Choroid plexus epithelial cell (primary cell): ENCODE measurements around the gene AKAP13.

Source experiments
- DNase-seq: peaks from one replicate; pipeline ENCODE4 v3.0.0-alpha.2; 2010; ENCODE audit warnings: low read depth
- H3K4me3 ChIP-seq: 2 replicates; pipeline ENCODE4 v1.5.1; 2011; ENCODE audit warnings: low read depth, mild to moderate bottlenecking, control low read depth, low read length, moderate library complexity
- TF ChIP-seq, protein P1 (sequence below): conservative IDR thresholded peaks from 2 replicates; pipeline ENCODE4 v1.5.1; 2011; ENCODE audit warnings: low read depth, mild to moderate bottlenecking, control low read depth, inconsistent platforms, low read length, moderate library complexity

AKAP13 gene

DNA sequence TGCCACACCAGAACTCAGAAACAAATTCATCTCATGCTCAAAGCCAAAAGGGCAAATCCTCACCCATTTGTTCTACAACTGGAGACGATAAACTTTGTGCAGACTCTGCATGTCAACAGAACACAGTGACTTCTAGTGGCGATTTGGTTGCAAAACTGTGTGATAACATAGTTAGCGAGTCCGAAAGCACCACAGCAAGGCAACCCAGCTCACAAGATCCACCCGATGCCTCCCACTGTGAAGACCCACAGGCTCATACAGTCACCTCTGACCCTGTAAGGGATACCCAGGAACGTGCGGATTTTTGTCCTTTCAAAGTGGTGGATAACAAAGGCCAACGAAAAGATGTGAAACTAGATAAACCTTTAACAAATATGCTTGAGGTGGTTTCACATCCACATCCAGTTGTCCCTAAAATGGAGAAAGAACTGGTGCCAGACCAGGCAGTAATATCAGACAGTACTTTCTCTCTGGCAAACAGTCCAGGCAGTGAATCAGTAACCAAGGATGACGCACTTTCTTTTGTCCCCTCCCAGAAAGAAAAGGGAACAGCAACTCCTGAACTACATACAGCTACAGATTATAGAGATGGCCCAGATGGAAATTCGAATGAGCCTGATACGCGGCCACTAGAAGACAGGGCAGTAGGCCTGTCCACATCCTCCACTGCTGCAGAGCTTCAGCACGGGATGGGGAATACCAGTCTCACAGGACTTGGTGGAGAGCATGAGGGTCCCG, 199.7 kb downstream of the AKAP13 start:
- peak; percentile 46 for DNase-seq
- no peak overlapping the region for H3K4me3 ChIP-seq
- TF ChIP-seq, protein P1, sequence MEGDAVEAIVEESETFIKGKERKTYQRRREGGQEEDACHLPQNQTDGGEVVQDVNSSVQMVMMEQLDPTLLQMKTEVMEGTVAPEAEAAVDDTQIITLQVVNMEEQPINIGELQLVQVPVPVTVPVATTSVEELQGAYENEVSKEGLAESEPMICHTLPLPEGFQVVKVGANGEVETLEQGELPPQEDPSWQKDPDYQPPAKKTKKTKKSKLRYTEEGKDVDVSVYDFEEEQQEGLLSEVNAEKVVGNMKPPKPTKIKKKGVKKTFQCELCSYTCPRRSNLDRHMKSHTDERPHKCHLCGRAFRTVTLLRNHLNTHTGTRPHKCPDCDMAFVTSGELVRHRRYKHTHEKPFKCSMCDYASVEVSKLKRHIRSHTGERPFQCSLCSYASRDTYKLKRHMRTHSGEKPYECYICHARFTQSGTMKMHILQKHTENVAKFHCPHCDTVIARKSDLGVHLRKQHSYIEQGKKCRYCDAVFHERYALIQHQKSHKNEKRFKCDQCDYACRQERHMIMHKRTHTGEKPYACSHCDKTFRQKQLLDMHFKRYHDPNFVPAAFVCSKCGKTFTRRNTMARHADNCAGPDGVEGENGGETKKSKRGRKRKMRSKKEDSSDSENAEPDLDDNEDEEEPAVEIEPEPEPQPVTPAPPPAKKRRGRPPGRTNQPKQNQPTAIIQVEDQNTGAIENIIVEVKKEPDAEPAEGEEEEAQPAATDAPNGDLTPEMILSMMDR = peak; percentile 34

DNA sequence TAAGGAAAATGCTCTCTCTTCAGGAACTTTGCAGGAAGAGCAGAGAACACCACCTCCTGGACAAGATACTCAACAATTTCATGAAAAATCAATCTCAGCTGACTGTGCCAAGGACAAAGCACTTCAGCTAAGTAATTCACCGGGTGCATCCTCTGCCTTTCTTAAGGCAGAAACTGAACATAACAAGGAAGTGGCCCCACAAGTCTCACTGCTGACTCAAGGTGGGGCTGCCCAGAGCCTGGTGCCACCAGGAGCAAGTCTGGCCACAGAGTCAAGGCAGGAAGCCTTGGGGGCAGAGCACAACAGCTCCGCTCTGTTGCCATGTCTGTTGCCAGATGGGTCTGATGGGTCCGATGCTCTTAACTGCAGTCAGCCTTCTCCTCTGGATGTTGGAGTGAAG, 200.5 kb downstream of the AKAP13 start:
- TF ChIP-seq, protein P1 = no peak
- DNase-seq = peak; percentile 37
- no peak overlapping the region for H3K4me3 ChIP-seq

DNA sequence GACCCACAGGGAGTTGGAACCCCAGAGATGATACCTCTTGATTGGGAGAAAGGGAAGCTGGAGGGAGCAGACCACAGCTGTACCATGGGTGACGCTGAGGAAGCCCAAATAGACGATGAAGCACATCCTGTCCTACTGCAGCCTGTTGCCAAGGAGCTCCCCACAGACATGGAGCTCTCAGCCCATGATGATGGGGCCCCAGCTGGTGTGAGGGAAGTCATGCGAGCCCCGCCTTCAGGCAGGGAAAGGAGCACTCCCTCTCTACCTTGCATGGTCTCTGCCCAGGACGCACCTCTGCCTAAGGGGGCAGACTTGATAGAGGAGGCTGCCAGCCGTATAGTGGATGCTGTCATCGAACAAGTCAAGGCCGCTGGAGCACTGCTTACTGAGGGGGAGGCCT, 201.1 kb downstream of the AKAP13 start:
- TF ChIP-seq, protein P1 = no peak
- no peak overlapping the region for H3K4me3 ChIP-seq
- DNase-seq = no peak

DNA sequence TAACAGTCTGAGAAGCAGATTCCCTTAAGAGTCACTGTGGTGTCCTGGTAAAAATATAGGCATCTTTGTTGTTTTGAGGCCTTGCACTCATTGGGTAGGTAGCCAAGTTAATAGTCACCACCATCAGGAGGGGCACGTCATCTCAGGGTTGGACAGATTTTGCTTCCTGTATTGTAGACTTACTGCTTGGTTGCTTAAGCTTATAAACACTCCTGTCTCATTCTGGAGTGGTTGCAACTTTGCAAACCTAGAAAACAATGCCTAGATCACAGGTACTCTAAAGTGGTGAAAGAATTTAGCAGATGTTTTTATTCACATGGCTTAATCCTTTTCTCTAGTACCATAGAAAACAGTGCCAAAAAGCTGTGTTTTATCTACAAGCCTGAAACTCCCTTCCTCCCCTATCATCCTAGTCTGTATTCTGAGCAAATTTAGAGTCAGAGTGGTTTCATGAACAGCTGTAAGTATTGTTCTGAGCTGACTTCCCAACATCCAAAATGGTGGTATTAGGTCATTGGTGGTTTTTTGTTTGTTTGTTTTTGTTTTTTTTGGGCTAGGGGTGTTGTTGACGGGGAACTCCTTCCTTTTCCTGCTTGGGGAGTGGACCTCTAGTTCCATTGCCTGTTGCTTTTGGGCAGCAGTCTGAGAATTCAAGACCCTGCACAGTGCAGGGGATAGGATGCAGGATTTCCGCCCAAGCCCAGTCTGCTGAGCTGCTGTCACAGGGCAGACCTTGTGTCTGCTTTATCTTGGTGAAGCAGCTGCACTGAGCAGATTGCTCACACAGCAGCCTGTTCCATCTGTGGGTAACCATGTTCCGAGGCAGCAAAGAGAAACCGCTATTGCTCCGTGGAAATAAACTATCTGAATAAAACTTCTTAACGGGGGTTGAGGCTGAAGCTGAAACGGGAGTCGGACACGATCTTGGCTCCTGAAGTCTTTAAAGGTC, 202.0 kb downstream of the AKAP13 start:
- H3K4me3 ChIP-seq = peak overlapping the region; percentile 41
- peak; percentile 78 for DNase-seq
- TF ChIP-seq, protein P1 = no peak

DNA sequence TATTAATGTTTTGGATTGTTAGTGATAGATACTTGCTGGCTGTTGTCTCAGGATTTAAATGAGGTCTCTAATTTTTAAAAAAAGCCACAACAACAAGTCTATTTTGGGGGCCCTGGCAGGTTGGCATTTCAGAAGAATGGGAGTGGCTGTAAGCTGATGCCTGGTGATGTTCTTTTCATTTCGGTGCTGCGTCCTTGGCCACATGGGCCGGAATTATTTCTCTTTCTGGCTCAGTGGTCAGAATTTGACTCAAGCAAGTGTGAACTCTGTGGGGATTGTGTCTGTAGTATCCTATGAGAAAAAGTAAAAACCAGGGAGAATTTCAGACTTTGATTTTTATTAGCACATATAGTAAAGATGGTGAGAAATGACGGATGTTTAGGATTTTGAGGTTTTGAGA, 203.0 kb downstream of the AKAP13 start:
- no peak for DNase-seq
- no peak overlapping the region for H3K4me3 ChIP-seq
- TF ChIP-seq, protein P1 = no peak

DNA sequence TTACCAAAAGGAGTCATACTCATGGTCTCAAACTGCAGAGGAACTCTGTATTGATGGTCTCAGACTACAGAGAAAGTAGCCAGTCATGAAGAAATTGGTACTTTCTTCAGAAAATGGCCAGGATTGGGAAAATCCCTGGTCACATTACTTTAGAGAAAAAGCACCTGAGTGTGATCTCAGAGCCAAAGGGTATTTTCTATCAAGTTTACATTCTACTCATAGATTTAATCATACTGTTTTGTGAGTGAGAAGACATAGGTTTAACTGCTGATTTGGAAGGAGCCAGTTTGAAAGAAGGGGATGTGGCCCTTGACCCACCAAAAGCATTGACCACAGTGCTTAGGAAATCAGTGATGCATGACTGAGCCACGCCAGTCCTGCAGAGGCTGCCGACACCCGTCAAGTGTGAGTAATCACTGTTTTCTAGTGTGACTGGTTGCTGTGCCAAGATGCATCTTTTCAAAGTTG, 203.6 kb downstream of the AKAP13 start:
- DNase-seq = peak; percentile 78
- TF ChIP-seq, protein P1 = no peak
- H3K4me3 ChIP-seq = no peak overlapping the region
